ENCODE measurements around the gene CELA3B.
A peak's percentile ranks its signal among the peaks of the same experiment; 100 is the strongest.
"Not testable (repeated sequence)": the region's sequence is repeated elsewhere in the genome, so short reads cannot be mapped to it uniquely, and the experiment has no call there.

CELA3B gene

GRCh38 chr1:21976703-21977239 lies at the start of gene CELA3B:
Gene CELA3B, plus strand, starts transcription at chr1:21977022. Its CDS starts 18 bp downstream, at chr1:21977040.
- not testable (repeated sequence) for DNase-seq

- no peak for DNase-seq
These were observed 49.1 kb upstream of the CELA3B start for GRCh38 chr1:21927533-21928237.

- no peak for DNase-seq
These were observed 46.7 kb upstream of the CELA3B start for GRCh38 chr1:21930080-21930571.

- no peak for DNase-seq
These were observed 46.1 kb upstream of the CELA3B start for GRCh38 chr1:21930629-21931170.

- no peak for DNase-seq
These were observed 45.4 kb upstream of the CELA3B start for GRCh38 chr1:21931171-21932093.

GRCh38 chr1:21932127-21932526 lies 44.7 kb upstream of the CELA3B start:
- DNase-seq, result no peak

- no peak for DNase-seq
These were observed 43.2 kb upstream of the CELA3B start for GRCh38 chr1:21933397-21934248.

GRCh38 chr1:21935393-21935804 lies 41.4 kb upstream of the CELA3B start:
- no peak for DNase-seq

GRCh38 chr1:21935891-21936365 lies 40.9 kb upstream of the CELA3B start:
- no peak for DNase-seq

GRCh38 chr1:21936366-21937031 lies 40.3 kb upstream of the CELA3B start:
- DNase-seq, result no peak

GRCh38 chr1:21937034-21937371 lies 39.8 kb upstream of the CELA3B start, which contains the start of gene HSPG2:
Gene HSPG2, minus strand, starts transcription at chr1:21937310. Its CDS starts 93 bp downstream, at chr1:21937217.
- DNase-seq, result no peak

GRCh38 chr1:21937372-21938121 lies 39.3 kb upstream of the CELA3B start:
- peak; percentile 67 to 70 for DNase-seq

- no peak for DNase-seq
These were observed 37.9 kb upstream of the CELA3B start for GRCh38 chr1:21938732-21939538.

GRCh38 chr1:21939650-21940374 lies 37.0 kb upstream of the CELA3B start:
- no peak for DNase-seq

GRCh38 chr1:21940492-21940891 lies 36.3 kb upstream of the CELA3B start:
- DNase-seq, result no peak

GRCh38 chr1:21941370-21941769 lies 35.5 kb upstream of the CELA3B start:
- no peak for DNase-seq

- DNase-seq, result no peak
These were observed 34.4 kb upstream of the CELA3B start for GRCh38 chr1:21942464-21942863.

GRCh38 chr1:21942959-21943640 lies 33.7 kb upstream of the CELA3B start:
- not testable (repeated sequence) for DNase-seq

GRCh38 chr1:21944733-21945073 lies 32.1 kb upstream of the CELA3B start:
- DNase-seq, result no peak
